ENCODE measurements around the gene ICE2. TPM values are rescaled to one million over a fixed set of nuclear protein-coding genes. Genes with fewer than 3 reads are reported as not detected.

ICE2 gene
- polyA plus RNA-seq, 3 donors = 10.0 to 27.0 (median 24.8) TPM

DNA sequence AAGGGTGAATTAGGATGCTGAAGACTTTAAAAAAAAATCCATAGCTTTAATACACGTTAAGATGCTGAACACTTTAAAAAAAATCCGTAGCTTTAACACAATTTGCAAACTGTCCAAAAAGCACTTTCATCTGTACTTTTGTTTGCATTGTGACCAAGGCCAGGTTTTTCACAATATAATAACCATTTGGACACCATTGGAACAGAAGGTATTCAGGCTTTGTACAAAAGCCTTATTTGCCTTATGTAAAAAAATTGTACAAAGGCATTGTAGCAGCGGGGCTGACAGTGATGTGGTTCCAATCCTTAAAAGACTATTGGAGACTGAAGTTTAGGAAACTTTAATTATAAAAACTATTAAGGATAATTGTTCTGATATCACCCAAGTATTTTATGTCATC is 15.2 kb upstream of the ICE2 start:
- TF ChIP-seq, protein P1, sequence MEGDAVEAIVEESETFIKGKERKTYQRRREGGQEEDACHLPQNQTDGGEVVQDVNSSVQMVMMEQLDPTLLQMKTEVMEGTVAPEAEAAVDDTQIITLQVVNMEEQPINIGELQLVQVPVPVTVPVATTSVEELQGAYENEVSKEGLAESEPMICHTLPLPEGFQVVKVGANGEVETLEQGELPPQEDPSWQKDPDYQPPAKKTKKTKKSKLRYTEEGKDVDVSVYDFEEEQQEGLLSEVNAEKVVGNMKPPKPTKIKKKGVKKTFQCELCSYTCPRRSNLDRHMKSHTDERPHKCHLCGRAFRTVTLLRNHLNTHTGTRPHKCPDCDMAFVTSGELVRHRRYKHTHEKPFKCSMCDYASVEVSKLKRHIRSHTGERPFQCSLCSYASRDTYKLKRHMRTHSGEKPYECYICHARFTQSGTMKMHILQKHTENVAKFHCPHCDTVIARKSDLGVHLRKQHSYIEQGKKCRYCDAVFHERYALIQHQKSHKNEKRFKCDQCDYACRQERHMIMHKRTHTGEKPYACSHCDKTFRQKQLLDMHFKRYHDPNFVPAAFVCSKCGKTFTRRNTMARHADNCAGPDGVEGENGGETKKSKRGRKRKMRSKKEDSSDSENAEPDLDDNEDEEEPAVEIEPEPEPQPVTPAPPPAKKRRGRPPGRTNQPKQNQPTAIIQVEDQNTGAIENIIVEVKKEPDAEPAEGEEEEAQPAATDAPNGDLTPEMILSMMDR (IDR thresholded peaks at IDR 0.05) = no peak
- Mint-ChIP-seq H3K27ac (peak overlapping the region in 1 of 7 donors; percentile 38), H3K4me1 (no peaks in the 10 kb centered on the region), H3K27me3 (ENCODE audit: low read depth in 3 of 3) (no peaks in the 10 kb centered on the region), H3K36me3 (peaks cover 0 to 2% of the 10 kb centered on the region in 2 donors), H3K4me3 (no peak overlapping the region), H3K9me3 (no peaks in the 10 kb centered on the region)
- no CpG with 5 or more reads among the region's 3 CpGs for WGBS (ENCODE audit: insufficient coverage)
- no peaks in the 10 kb centered on the region for H3K36me3 ChIP-seq (replicated peaks in 1 of 2; ENCODE audit: control insufficient read depth in 1 of 2, insufficient read depth in 2 of 2, low read length in 2 of 2)
- H3K4me2 ChIP-seq (replicated peaks; ENCODE audit: extremely low read depth, low read length, poor library complexity, severe bottlenecking) = no peak overlapping the region
- H2AFZ ChIP-seq (ENCODE audit: insufficient read depth, low read depth, low read length, poor library complexity, severe bottlenecking) = no peak overlapping the region
- H3K4me1 ChIP-seq (ENCODE audit: control insufficient read depth in 1 of 2, insufficient read depth in 2 of 2, low read length in 2 of 2) = no peaks in the 10 kb centered on the region
- DNase-seq = no peak
- no peak overlapping the region for H3K9ac ChIP-seq (ENCODE audit: insufficient read depth, low read length, poor library complexity, severe bottlenecking)
- no peaks in the 10 kb centered on the region for H4K20me1 ChIP-seq (ENCODE audit: insufficient read depth, low read length)
- H3K4me3 ChIP-seq (replicated peaks in 1 of 3; ENCODE audit: low read depth in 2 of 3, low read length in 3 of 3) = no peak overlapping the region
- H3K27me3 ChIP-seq (ENCODE audit: control insufficient read depth in 2 of 2, insufficient read depth in 2 of 2, low read length in 2 of 2) = no peaks in the 10 kb centered on the region
- no peaks in the 10 kb centered on the region for H3K79me2 ChIP-seq (ENCODE audit: insufficient read depth, low read length)
- no peaks in the 10 kb centered on the region for H3K9me3 ChIP-seq (replicated peaks in 1 of 2; ENCODE audit: control insufficient read depth in 1 of 2, insufficient read depth in 1 of 2, low read length in 2 of 2)
- intact Hi-C loops (cut with micrococcal nuclease) = no loop called here
- H3K27ac ChIP-seq (ENCODE audit: low read depth in 1 of 2, low read length in 2 of 2) = no peak overlapping the region

DNA sequence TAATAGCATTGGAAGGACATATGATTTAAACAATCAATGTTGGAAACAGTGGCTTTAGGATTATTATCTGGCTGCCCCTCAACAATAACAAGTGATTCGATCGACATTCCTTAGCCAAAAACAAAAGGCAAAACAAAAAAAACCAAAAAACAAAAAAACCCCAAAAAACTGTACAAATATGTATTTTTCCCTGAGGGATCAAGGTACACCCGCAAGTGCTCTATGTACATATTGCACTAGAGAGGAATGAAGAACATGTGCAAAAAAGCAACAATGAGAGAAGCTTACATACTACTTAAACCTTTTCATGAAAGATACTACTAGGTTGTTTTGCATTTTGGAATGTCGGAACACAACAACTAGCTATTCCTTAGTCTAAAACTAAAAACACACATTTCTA is 14.2 kb upstream of the ICE2 start:
- Histone ChIP-seq H2AFZ (ENCODE audit: insufficient read depth, low read depth, low read length, poor library complexity, severe bottlenecking) (no peak overlapping the region), H3K4me3 (replicated peaks in 1 of 3; ENCODE audit: low read depth in 2 of 3, low read length in 3 of 3) (no peak overlapping the region), H3K4me1 (ENCODE audit: control insufficient read depth in 1 of 2, insufficient read depth in 2 of 2, low read length in 2 of 2) (no peaks in the 10 kb centered on the region), H3K4me2 (replicated peaks; ENCODE audit: extremely low read depth, low read length, poor library complexity, severe bottlenecking) (no peak overlapping the region), H3K36me3 (replicated peaks in 1 of 2; ENCODE audit: control insufficient read depth in 1 of 2, insufficient read depth in 2 of 2, low read length in 2 of 2) (no peaks in the 10 kb centered on the region), H4K20me1 (ENCODE audit: insufficient read depth, low read length) (no peaks in the 10 kb centered on the region), H3K27me3 (ENCODE audit: control insufficient read depth in 2 of 2, insufficient read depth in 2 of 2, low read length in 2 of 2) (no peaks in the 10 kb centered on the region), H3K9me3 (replicated peaks in 1 of 2; ENCODE audit: control insufficient read depth in 1 of 2, insufficient read depth in 1 of 2, low read length in 2 of 2) (no peaks in the 10 kb centered on the region), H3K27ac (ENCODE audit: low read depth in 1 of 2, low read length in 2 of 2) (no peak overlapping the region), H3K79me2 (ENCODE audit: insufficient read depth, low read length) (no peaks in the 10 kb centered on the region), H3K9ac (ENCODE audit: insufficient read depth, low read length, poor library complexity, severe bottlenecking) (no peak overlapping the region)
- TF ChIP-seq, protein P1 (IDR thresholded peaks at IDR 0.05) = no peak
- intact Hi-C loops (cut with micrococcal nuclease) = no loop called here
- no CpG with 5 or more reads among the region's 4 CpGs for WGBS (ENCODE audit: insufficient coverage)
- H3K27ac Mint-ChIP-seq = no peak overlapping the region
- H3K4me3 Mint-ChIP-seq = no peak overlapping the region
- no peaks in the 10 kb centered on the region for H3K27me3 Mint-ChIP-seq (ENCODE audit: low read depth in 3 of 3)
- no peaks in the 10 kb centered on the region for H3K9me3 Mint-ChIP-seq
- peaks cover 0 to 2% of the 10 kb centered on the region in 2 donors for H3K36me3 Mint-ChIP-seq
- no peak for DNase-seq
- H3K4me1 Mint-ChIP-seq = no peaks in the 10 kb centered on the region
